ENCODE data around the gene KRTAP12-4.
"Not testable (repeated sequence)": the region's sequence is repeated elsewhere in the genome, so short reads cannot be mapped to it uniquely, and the experiment has no call there.

The KRTAP12-4 gene

DNA sequence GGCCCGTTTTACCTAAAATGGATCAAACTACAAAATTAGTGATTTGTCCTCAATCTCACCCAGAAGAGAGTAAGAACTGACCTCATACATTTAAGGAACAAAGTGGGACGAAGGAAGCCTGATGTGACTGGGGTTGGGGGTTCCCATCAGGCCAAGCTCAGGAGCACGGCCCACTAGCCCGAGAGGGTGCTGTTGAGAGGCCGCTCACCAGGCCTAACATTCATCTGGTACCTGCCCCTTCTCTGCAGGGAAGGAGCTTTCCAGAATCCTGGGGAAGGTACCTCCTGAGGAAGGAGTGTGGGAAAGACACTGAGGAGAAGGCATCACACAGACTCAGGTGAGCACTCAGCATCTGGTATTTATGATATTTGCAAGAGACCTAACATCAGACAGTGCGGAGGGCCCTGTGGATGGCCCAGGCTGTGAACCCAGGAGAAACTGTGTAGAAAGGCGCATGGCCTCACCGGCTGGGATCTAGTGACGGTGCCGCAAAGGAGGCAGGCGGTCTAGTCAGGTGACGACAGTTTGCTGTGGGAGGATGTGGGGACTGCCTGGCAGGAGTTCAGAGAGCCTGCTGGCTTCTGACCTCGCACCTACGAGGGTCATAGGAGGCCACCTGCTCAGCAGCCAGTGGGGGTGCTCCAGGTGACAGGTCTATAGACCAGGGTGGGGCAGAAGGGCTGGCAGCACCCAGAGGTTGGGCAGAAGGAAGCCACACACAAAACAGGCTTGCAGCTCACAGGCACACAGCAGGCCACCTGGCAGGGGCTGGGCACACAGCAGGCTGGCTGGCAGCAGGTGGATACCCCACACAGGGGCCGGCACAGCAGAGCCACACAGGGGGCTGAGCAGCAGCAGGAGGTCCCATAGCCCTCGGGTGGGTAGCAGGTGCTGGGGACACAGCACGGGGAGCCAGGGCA, 543 bp downstream of the KRTAP12-4 start:
- no peak for DNase-seq

- no peak for DNase-seq
Measured at GRCh38 chr21:44653123-44653522, 1.3 kb downstream of the KRTAP12-4 start.

GRCh38 chr21:44650973-44651675, 3.3 kb downstream of the KRTAP12-4 start:
- no peak for DNase-seq

DNA sequence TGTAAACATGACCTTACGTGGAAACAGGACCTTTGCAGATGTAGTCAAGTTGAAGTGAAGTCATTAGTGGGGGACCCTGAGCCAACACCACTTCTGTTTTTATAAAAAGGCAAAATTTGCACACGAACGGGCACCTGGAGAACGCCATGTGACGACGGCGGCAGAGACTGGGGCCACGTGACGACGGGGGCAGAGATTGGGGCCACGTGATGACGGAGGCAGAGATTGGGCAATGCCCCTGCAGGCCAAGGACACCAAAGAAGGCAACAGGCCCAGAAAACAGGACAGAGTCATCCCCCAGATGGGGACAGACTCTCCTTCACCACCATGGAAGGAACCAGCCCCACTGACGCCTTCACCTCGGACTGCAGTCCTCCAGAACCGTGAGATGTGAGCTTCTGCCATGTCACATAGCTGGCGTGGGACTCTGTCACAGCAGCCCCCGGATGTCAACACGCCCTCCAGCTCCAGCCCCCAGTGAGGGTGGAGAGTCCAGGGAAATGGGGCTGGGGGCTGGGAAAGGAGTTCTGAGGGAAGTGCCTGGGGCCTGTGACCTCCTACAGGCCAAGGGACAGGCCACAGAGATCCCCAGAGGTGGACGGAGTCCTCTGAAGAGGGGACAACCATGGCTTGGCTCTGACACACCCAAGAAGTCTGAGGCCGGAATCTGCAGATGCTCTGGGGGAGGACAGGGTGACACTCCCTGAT, 4.0 kb downstream of the KRTAP12-4 start:
- DNase-seq, result no peak

DNA sequence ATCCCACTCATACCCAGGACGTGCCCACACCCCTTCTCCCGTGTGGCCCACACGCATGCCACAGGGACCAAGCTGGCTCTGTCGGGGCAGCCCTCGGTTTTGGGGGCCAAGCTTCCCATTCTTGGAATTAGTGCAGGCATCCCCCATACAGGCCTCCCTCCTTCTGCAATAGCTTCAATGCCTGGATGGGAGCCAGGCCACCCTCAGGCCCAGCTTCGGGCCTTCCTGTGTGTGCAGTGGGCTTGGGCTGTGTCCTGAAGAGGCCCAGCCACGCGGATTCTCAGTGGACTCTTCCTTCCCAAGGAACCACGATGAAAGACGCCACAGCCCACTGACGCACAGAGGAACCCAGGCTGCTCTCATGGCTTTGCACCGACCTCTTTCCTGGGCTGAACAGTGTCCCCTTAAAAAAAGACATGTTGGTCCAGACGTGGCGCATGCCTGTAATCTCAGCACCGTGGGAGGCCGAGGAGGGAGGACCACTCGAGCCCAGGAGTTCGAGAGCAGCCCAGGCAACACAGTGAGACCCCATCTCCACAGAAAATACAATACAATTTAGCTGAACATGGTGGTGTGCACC, 4.8 kb downstream of the KRTAP12-4 start:
- no peak for DNase-seq

- DNase-seq, result no peak
Measured at GRCh38 chr21:44648557-44649311, 5.7 kb downstream of the KRTAP12-4 start.

DNA sequence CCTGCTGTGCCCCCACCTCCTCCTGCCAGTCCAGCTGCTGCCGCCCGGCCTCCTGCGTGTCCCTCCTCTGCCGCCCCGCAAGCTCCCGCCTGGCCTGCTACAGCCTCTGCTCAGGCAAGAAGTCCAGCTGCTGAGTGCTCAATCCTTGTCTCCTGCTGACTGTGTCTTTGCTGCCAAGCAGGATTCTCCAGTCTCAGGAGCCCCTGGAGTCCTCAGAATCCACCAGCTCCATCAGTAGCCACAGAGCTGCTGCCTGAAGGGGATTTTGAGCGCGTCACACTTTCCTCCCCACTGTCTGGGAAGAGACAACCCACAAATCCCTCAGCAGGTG, 7.3 kb downstream of the KRTAP12-4 start:
- DNase-seq, result no peak

DNA sequence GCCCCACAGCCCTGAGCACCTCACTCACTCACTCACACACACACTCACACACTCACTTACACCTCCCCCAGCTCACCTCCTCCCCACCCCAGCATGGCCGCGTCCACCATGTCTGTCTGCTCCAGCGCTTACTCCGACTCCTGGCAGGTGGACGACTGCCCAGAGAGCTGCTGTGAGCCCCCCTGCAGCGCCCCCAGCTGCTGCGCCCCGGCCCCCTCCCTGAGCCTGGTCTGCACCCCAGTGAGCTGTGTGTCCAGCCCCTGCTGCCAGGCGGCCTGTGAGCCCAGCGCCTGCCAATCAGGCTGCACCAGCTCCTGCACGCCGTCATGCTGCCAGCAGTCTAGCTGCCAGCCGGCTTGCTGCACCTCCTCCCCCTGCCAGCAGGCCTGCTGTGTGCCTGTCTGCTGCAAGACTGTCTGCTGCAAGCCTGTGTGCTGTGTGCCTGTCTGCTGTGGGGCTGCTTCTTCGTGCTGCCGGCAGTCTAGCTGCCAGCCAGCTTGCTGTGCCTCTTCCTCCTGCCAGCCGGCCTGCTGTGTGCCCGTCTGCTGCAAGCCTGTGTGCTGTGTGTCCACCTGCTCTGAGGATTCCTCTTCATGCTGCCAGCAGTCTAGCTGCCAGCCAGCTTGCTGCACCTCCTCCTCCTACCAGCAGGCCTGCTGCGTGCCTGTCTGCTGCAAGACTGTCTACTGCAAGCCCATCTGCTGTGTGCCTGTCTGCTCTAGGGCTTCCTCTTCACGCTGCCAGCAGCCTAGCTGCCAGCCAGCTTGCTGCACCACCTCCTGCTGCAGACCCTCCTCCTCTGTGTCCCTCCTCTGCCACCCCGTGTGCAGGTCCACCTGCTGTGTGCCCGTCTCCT, 7.9 kb downstream of the KRTAP12-4 start, which contains the start of gene KRTAP10-11:
Gene KRTAP10-11 (plus strand): TSS at position 49 of the 856 bp plus-strand sequence. CDS start 45 bp downstream, at position 94.
- not testable (repeated sequence) for DNase-seq

GRCh38 chr21:44644878-44645277, 9.6 kb downstream of the KRTAP12-4 start:
- DNase-seq, result no peak

GRCh38 chr21:44643741-44644310, 10.6 kb downstream of the KRTAP12-4 start:
- no peak for DNase-seq

DNA sequence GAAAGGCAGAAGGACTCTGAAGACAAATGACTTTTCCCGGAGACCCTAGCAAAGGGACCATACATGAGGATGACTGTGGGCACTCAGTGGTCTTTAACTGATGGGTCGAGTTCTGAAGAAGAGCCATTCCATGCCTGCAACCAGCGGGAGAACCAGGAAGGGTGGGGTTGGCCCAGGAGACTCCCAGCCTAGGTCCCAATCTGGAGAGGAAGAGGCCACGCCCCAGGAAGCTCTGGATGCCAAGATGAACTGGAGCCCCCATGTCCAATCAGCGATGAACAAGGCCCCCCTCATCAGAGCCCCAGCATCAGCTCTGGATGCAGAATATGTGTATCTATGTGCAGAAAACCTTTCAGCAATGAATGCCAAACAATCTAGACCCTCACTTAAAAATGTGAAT, 13.7 kb downstream of the KRTAP12-4 start:
- DNase-seq, result no peak

DNA sequence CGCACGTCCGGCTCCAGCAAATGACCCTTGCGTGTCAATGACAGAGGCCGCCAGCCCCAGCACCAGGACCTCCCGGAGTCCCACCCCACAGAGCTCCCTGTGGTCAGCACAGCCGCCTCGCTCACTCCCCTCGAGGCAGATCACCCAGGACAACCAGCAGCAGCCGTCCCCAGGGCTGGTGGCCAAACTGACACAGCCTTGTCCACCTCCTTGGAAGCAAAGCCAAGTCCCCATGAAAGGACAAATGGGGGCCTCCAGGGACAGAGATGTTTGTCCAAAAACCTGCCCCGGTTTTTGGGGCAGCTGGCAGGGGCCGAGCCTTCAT, 15.2 kb downstream of the KRTAP12-4 start:
- DNase-seq, result no peak

DNA sequence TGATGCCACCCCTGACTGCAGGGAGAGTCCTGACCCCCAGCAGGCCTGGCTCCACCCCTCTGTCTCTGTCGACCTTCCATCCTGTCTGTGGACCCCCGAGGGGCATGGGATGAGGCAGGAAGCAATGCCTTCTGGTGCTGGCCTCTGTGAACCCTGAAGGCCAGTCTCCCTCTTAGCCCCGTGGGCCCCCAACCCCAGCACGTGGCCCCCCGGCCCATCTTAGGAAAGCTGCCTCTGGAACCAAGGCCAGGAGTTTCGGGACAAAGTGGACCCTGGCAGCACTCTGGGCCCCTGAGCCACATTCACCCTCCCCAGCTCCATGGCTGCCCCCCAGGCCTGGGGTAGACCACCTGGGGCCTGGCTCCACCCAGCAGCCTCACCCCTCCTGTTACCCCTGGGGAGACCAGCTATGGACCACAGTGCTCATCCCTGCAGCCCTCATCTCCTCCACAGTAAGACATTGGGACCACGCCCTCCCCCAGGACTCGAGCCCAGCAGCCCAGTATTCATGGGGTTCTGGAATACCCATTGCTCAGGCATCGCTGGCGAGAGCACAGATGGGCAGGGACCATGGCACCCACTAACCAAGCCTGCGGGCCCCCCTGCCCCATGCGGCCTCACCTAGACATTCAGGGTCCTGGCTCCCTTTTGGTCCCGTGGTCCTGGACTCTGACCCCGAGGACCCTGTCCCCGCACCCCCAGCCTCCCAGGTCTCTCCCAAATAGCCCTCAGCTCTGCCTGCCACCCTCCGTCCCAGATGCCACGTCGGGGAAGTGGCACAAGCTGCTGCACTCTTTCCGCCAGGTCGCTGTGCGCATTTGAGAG, 15.7 kb downstream of the KRTAP12-4 start:
- DNase-seq, result not testable (repeated sequence)

- DNase-seq, result not testable (repeated sequence)
Measured at GRCh38 chr21:44637851-44638348, 16.6 kb downstream of the KRTAP12-4 start.

DNA sequence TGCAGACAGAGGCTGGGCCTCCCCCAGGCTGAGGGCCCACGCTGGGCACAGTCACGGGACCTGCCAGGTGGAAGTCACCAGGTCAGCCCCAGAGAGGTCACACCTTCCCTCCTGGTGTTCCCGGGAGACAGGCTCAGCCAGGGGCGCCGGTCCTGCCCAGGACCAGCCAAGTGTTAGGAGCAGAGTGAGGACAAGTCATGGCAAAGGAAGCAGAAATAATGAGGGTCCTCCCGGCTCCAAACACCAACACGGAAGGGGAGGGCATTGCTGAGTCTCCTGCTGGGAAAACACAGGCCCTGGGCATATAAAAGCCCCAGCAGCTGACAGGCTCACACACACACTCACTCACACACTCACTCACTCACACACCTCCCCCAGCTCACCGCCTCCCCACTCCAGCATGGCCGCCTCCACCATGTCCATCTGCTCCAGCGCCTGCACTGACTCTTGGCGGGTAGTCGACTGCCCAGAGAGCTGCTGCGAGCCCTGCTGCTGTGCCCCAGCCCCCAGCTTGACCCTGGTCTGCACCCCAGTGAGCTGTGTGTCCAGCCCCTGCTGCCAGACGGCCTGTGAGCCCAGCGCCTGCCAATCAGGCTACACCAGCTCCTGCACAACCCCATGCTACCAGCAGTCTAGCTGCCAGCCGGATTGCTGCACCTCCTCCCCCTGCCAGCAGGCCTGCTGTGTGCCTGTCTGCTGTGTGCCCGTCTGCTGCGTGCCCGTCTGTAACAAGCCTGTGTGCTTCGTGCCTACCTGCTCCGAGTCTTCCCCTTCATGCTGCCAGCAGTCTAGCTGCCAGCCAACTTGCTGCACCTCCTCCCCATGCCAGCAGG, 17.2 kb downstream of the KRTAP12-4 start, which contains the start of gene KRTAP10-10:
Gene KRTAP10-10 (plus strand): TSS at position 339 of the 833 bp plus-strand sequence. CDS start 62 bp downstream, at position 401.
- DNase-seq, result no peak

GRCh38 chr21:44636209-44637017, 18.0 kb downstream of the KRTAP12-4 start:
- no peak for DNase-seq

- DNase-seq, result no peak
Measured at GRCh38 chr21:44632067-44632466, 22.4 kb downstream of the KRTAP12-4 start.

DNA sequence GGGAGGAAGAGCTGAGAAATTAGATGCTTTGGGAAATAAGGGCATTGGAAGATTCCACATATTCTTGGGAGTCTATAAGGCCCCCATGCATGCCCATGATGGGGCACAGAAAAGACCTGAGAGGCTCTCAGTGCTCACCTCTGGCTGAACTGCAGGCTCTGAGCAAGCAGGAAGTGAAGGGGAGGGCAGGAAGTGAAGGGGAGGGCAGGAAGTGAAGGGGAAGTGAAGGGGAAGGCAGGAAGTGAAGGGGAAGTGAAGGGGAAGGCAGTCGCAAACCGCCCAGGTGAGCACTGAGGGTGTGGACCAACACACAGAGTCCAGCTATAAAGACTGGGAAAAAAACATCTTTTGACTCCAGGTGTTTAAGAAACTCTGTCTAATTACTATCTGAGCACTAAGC, 24.0 kb downstream of the KRTAP12-4 start:
- DNase-seq, result no peak
